HG03439 (cell line): ENCODE measurements around the gene WDR7.
"Not testable (repeated sequence)": the region's sequence is repeated elsewhere in the genome, so short reads cannot be mapped to it uniquely, and the experiment has no call there.

Experiments used
- ATAC-seq: cut with Tn5 transposase; IDR thresholded peaks from one replicate; pipeline ENCODE4 v1.9.1; 2021; ENCODE audit warnings: mild to moderate bottlenecking, moderate library complexity; ENCODE audit not compliant: unreplicated experiment

WDR7 gene

GRCh38 chr18:56652802-56653201 is 1.6 kb downstream of the WDR7 start:
- no peak for ATAC-seq

GRCh38 chr18:56654280-56654679 is 3.1 kb downstream of the WDR7 start:
- ATAC-seq = not testable (repeated sequence)

- no peak for ATAC-seq
Measured at GRCh38 chr18:56658261-56658660, 7.1 kb downstream of the WDR7 start.

- ATAC-seq = no peak
Measured at GRCh38 chr18:56659111-56659510, 8.0 kb downstream of the WDR7 start.

- ATAC-seq = no peak
Measured at GRCh38 chr18:56660655-56661054, 9.5 kb downstream of the WDR7 start.

- no peak for ATAC-seq
Measured at GRCh38 chr18:56661360-56662062, 10.4 kb downstream of the WDR7 start.

GRCh38 chr18:56662063-56662408 is 10.9 kb downstream of the WDR7 start:
- ATAC-seq = no peak

GRCh38 chr18:56662502-56662901 is 11.3 kb downstream of the WDR7 start:
- no peak for ATAC-seq

- no peak for ATAC-seq
Measured at GRCh38 chr18:56662902-56663301, 11.7 kb downstream of the WDR7 start.

- no peak for ATAC-seq
Measured at GRCh38 chr18:56672391-56672790, 21.2 kb downstream of the WDR7 start.

GRCh38 chr18:56672981-56673380 is 21.8 kb downstream of the WDR7 start:
- ATAC-seq = no peak

GRCh38 chr18:56676639-56677038 is 25.5 kb downstream of the WDR7 start:
- no peak for ATAC-seq

GRCh38 chr18:56678836-56679565 is 27.8 kb downstream of the WDR7 start:
- ATAC-seq = no peak

- no peak for ATAC-seq
Measured at GRCh38 chr18:56684277-56684676, 33.1 kb downstream of the WDR7 start.

GRCh38 chr18:56691530-56691929 is 40.4 kb downstream of the WDR7 start:
- ATAC-seq = no peak

- no peak for ATAC-seq
Measured at GRCh38 chr18:56696966-56697365, 45.8 kb downstream of the WDR7 start.

GRCh38 chr18:56702946-56703345 is 51.8 kb downstream of the WDR7 start:
- no peak for ATAC-seq

- ATAC-seq = peak; percentile 98
Measured at GRCh38 chr18:56709463-56709862, 58.3 kb downstream of the WDR7 start.

- no peak for ATAC-seq
Measured at GRCh38 chr18:56711708-56712445, 60.7 kb downstream of the WDR7 start.

GRCh38 chr18:56712761-56713160 is 61.6 kb downstream of the WDR7 start:
- ATAC-seq = no peak

- ATAC-seq = no peak
Measured at GRCh38 chr18:56715121-56715520, 64.0 kb downstream of the WDR7 start.

GRCh38 chr18:56716692-56717146 is 65.6 kb downstream of the WDR7 start:
- no peak for ATAC-seq
